ENCODE measurements around the gene LAMTOR1.
A peak's percentile ranks its signal among the peaks of the same experiment; 100 is the strongest.

LAMTOR1 gene

GRCh38 chr11:72080326-72081183, 22.5 kb downstream of the LAMTOR1 start, which contains the start of the genes LRRC51 and NUMA1:
Gene LRRC51, plus strand, starts transcription at chr11:72080850. Its CDS starts 8,234 bp downstream, at chr11:72089084.
Gene NUMA1, minus strand, starts transcription at chr11:72080542. Its CDS starts 44,599 bp downstream, at chr11:72035943.
- peak; percentile 99 to 100 (median 100) for DNase-seq

DNA sequence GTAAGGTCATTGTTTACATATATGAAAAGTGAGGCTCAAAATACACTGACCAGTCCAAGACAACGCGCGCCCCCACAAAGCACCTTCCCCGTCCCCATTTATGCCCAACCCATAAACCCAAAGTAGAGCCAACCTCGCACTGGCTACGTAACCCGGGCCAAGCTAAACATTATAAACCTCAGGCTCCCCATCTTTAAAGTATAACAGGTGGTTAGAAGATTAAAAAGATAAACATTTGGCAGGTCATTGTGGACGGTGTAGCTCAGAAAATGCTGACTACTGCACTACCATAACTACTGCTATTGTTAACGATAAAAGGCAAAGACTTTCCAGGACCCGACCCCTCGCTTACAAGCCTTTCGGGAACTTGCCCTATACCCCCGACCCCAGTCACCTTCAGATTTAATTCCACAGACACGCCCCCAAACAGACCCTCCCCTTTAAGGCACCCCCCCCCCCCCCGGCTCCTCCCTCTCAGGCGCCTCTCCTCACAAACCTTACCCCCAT, 23.2 kb downstream of the LAMTOR1 start:
- DNase-seq: peak in 1 of 3 donors; percentile 29

DNA sequence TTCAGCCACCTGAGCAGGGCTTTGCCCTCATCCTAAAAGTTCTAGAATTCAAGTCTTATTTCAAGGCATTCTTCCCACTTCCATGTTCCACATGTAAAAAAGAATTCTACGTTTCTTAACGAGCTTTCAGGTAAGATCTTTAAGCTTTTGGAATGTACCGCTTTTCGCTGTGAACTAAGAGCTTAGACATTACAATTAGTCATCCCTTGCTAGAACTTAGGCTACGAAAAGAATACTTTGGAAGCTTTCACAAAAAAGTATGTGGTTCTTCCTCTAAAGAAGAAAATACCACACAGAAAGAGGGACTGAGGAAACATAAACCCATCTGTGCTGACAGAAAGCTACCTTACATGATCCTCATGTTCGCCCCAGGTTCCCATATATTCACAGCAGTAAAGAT, 24.6 kb downstream of the LAMTOR1 start:
- DNase-seq: no peak

DNA sequence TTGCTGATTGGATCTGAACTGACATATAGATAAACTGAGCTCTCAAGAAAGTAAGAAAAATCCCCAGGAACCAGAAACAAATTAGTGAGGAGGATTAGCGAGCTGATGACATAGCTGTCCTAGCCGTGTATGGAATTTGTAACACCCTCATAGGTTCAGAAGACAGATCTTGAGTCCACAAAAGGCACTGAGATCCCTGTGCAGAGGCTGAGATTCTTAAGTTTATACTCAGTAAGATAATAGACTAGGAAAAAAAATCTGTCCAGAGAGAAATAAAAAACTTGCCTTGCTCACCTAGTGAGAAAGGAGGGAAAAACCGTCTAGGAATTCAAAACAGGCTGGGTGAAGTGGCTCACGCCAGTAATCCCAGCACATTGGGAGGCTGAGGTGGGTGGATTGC, 27.3 kb downstream of the LAMTOR1 start:
- no peak for DNase-seq

- peak; percentile 74 to 80 (median 79) for DNase-seq
Measured at GRCh38 chr11:72075109-72075508, 28.0 kb downstream of the LAMTOR1 start.

- peak; percentile 44 to 55 (median 51) for DNase-seq
Measured at GRCh38 chr11:72072348-72072747, 30.7 kb downstream of the LAMTOR1 start.

GRCh38 chr11:72070491-72070890, 32.6 kb downstream of the LAMTOR1 start:
- DNase-seq: no peak

- DNase-seq: peak; percentile 95 to 98 (median 98)
Measured at GRCh38 chr11:72069787-72070251, 33.3 kb downstream of the LAMTOR1 start.

- DNase-seq: peak; percentile 67 to 77 (median 70)
Measured at GRCh38 chr11:72069200-72069599, 33.9 kb downstream of the LAMTOR1 start.

DNA sequence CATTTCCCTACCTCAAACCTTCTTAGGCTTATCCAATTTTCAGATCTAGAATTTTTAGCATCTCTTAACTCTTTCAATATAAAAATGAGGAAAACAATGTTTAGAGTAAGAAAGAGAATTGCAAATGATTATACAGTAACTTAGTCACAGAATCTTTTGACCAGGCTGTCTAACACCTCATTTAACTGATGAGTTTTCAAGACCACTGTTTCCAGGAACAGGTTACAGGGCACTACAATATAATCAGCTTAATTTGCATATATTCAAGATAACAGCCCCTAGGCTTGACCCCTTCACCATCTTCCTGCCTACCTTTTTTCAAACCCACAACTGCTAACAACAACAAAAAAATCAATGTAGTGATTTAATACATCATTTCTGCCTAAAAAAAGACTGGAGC, 35.4 kb downstream of the LAMTOR1 start:
- DNase-seq: no peak

DNA sequence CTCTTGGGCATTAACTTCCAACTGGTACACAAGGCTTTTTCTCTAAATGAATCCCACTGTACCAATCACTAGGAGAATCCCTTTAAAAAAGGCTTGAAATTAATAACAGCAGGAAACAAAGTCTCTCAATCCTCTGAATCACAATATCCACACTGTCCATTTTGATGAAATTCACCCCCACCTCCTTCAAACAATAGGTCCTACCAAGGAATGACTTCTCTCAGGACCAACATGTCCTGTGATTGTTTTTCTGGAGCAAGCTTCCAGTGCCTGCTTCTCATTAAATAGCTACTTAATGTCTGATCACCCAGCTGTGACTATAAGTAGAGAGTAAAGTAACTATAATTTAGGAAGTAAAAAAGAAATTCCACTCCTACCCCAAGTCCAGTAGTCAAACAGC, 35.8 kb downstream of the LAMTOR1 start:
- DNase-seq: no peak

GRCh38 chr11:72066855-72067254, 36.2 kb downstream of the LAMTOR1 start:
- no peak for DNase-seq

DNA sequence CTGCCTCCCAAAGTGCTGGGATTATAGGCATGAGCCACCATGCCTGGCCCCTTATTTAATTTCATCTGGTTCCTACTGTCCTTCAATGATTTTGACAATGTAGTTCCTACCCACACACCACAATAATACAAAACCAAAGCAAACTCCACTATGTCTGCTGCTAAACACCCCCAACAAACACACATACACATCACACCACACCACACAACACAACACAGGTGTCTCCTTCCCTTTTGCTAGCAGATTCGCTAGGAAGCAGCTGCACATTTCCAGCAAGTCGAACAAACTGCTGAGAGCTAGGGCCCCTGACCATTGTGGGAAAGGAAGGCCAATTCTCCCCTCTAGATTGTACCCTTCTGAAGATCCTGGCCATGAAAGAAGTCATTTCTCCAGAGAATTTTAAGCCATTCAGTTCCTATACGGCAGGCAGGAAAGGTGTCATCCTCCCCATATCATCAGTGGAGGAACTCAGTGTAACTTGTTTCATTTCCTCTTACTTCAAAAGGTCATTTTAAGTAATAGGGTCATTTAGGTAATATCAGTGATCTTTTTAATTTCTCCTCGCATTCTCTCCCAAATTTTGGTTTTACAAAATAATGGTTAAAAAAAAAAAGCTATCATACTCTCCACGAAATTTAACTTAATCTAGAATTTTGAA, 41.2 kb downstream of the LAMTOR1 start:
- DNase-seq: no peak

GRCh38 chr11:72058416-72059034, 44.6 kb downstream of the LAMTOR1 start:
- DNase-seq: no peak

DNA sequence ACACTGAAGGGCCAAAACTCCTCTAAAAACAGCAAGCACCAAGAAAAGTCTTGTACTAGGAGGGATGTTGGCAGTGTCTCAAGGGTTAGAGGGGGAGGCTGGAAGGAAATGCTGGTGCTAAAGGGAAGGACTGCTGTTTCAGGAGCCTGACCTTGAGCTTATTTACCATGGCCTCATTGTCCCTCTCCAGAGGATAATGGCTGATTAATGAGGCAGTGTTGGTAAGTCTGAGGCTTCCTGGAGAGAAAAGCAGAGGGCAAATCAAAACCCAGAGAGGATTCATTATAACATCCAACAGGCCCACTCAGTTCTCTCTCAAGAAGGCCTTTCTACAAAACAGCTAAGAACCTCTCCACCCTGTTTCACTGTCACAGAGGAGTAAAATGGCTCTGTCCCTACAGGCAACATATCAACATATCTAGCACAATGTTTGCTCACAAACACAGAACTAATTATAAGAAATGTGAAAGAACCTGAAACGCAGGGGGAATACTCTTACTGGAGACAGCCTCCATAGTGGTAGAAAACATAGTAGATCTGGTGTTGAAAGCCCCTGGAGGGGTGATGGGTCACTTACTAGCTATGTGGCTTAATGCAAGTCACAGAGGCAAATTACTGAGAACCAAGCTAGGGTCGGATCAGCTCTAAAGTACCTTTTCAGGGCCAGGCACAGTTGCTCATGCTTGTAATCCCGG, 54.2 kb downstream of the LAMTOR1 start:
- DNase-seq: no peak

Data from suppressor macrophage treated with lipopolysaccharide for 1 hour (primary cell).